CD4-positive, alpha-beta T cell treated with Interleukin-4 for 4 hours (primary cell): ENCODE measurements around the gene CRNKL1.

ENCODE experiments used
- DNase-seq: peaks from one replicate; pipeline ENCODE4 v3.0.0-alpha.2; 2020

Gene CRNKL1

GRCh38 chr20:20060234-20060998 lies 8.2 kb upstream of the CRNKL1 start:
- no peak for DNase-seq

DNA sequence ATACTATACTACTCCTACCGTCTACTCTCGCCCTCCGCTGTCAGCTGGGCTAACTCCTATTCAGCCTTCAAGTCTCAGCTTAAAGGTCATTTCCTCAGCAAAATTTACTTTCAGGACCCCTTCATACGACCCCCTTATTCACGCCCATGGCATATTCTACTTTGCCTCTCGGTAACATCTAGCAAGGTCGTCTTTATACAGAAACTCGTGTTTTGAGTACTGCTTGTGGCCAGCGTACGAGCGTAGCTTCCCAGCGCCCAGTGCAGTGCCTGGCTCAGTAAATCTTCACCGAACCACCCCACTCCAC lies 546 bp downstream of the CRNKL1 start:
- no peak for DNase-seq

GRCh38 chr20:20039752-20040387 lies 12.4 kb downstream of the CRNKL1 start:
- DNase-seq, result no peak

- DNase-seq, result no peak
These were observed 13.7 kb downstream of the CRNKL1 start for GRCh38 chr20:20038586-20038985.

- DNase-seq, result no peak
These were observed 14.3 kb downstream of the CRNKL1 start for GRCh38 chr20:20037960-20038359.

DNA sequence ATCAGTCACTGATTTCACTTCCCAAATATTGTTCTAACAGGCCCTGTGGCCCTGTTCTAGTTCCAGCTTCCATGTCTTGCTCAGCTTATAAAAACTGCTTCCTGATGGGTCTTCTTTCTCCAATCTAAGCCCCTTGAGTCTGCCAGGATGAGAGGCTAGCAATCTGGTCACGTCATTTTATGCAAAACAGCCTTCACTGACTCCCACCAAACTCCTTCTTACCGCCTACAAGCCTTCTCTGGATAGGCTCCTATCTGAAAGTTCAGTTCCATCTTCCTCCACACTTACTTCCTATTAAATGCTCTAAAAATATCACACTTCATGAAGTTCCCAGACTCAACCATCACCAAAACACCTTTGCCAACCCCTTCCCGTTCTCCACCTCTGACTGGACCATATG lies 15.5 kb downstream of the CRNKL1 start:
- DNase-seq, result no peak

DNA sequence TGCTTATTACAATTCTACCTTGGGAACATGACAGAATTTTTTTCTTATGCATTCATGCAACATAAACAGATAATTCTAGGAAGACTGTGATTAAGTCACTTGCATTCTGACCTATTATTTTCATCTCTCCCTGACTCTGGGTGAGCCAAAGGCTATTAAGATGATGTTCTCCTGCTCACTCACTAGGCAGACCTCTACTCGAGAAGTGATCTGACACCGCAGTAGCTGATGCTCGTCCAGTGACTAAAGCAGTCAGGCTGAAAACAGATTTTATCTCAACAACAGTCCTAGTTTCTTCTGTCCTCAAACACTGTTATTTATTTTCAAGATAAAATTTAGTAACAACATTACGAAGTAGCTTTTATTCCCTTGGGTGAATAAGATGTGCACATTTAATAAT lies 17.8 kb downstream of the CRNKL1 start:
- DNase-seq, result no peak

- no peak for DNase-seq
These were observed 20.5 kb downstream of the CRNKL1 start for GRCh38 chr20:20031790-20032189.

GRCh38 chr20:20027284-20027683 lies 25.0 kb downstream of the CRNKL1 start:
- no peak for DNase-seq

DNA sequence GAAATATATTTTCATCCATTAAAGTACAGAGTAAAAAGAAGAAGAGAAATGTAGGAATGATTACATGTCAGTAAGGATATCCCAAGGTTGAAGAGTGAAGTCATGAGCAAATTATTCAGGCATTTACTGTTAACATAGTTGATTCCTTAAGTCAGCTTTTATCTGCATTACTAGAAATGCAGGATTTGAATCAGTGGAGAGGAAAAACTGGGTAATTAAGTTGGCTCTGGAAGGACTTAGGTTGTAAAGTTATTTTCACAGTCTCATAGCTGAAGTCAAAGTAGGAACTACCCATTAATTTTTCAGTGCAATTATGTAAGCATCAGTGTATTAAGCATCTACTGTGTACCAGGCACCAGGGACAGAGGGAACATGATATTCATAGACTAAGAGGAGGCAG lies 27.3 kb downstream of the CRNKL1 start:
- DNase-seq, result no peak

- no peak for DNase-seq
These were observed 28.9 kb downstream of the CRNKL1 start for GRCh38 chr20:20023395-20023794.

- DNase-seq, result no peak
These were observed 29.8 kb downstream of the CRNKL1 start for GRCh38 chr20:20022498-20022897.

GRCh38 chr20:20021835-20022234 lies 30.4 kb downstream of the CRNKL1 start:
- DNase-seq, result no peak

DNA sequence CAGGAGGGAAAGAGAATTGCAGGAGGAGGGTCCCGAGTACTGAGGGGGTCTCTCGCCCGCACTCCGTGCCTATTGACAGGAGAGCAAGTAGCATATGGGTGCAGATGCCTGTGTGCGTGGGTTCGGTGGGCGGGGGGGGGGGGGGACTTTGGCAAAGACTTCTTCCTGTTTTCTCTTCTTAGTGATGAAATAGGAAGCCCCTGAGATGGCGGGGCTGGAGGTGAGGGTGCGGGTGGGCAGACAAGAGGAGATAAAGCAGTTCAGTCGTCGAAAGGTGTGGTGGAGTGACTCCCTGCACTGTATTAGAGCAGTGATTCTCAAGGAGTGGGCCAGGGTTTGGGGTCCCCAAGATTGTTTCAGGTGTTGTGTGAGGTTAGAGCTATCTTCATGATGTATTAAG lies 31.4 kb downstream of the CRNKL1 start:
- no peak for DNase-seq

DNA sequence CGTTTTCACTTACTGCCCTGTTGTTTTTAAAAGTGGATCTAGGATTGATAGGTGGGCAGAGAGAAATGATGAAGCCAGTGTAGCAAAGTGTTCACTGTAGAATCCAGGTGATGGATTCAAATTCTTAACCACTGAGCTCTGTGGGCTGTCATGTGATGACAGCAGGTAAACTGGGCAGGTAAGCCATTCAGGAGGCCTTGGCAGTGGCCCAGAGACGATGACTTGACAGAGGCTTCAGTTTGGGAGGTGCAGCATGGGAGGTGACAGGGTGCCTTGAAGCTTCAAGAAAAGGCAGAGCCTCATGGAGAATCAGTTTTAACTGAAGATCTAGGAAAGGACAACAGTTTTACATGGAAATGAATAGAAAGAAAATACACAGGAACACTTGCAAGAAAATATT lies 33.1 kb downstream of the CRNKL1 start:
- DNase-seq, result no peak

DNA sequence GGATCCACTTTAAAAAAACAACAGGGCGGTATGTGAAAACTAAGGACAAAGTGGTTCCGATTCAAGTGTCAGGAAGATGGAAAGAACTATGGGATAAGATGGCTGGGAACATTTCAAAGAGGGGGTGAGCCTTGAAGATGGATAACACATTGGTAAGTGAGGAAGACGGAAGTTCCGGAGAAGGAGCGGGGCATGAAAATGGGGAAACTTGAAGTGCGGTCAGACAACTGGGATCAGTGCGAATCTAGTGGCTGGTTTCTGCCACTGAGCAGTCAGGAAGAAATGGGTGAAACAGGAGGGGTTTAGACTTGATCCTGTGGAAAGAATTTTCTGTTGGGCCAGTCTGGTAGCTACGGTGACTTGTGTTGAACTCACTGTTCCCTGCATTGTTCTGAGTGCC lies 33.9 kb downstream of the CRNKL1 start:
- DNase-seq, result no peak

DNA sequence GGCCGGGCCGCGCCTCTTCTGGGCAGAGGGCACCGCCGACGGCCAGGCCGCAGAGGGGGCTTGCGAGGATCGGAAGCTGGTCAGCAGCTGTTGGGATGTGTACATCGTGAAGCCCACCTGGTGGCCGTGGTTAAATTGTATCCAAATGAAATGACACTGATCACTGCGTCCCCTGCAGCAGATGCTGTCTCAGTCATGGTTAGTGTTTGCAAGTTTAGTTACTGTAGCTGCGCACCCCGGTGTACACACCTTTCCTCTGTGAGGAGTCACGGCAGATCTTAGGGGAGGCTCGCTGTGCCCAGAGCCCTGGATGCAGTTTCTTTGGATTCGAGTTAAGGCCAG lies 34.5 kb downstream of the CRNKL1 start:
- DNase-seq, result no peak

DNA sequence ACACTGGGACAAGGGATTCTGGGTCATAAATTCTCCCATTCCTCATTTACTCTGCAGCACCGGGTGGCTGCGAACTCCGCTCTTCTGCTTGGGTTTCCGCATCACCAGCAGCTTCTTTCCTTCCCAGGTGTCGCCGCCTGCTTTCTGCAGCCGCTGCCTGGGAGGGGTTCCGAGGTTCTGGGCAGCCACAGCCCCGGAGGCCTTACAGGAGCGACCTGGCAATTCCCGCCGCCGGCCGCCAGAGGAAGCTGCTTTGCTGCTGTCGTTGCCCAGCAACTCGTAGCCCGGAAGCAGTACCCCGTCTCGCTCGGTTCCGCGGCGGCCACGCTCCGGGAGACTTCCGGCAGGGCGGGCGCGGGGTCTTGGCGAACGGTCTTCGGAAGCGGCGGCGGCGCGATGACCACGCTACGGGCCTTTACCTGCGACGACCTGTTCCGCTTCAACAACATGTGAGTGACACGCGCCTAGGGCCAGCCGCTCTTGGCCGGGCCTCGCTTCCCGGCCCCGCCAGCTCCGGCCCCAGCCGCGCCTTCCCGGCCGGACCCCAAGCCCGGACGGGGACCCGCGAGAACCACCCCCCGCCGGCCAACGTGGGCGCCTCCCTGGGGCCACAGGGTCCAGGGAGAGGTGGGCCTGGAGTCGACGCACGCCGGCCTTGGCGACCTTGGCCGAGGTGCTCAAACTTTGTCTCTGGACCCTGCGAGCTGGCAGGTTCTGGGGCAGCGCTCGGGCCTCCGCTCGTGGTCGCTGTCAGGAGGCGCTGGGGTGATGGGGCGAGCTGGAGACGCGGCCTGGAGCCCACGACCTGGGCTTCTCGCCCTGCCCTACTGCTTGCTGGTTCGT lies 35.0 kb downstream of the CRNKL1 start, which contains the start of gene NAA20:
TSS of gene NAA20 (plus strand) at position 362 of the 843 bp plus-strand sequence. CDS start at position 397, 35 bp downstream.
- DNase-seq, result peak; percentile 91

DNA sequence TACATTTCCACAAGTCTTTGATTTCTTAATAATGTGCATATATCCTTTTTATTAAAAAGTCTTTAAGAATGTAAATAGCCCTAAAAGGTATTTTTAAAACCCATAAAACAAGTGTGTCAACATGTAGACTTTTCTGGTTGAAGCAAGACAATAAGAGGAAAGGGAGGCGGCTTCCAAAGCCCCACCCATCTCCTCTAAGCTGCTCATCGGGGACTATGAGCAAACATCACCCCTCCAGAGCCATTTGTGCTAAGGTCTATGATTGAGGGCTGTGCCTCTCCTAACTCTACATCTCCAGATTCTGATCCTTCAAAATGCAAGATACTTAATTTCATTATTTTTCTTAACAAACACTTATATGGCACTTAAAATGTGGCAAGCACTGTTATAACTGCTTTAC lies 37.6 kb downstream of the CRNKL1 start:
- peak; percentile 14 for DNase-seq

DNA sequence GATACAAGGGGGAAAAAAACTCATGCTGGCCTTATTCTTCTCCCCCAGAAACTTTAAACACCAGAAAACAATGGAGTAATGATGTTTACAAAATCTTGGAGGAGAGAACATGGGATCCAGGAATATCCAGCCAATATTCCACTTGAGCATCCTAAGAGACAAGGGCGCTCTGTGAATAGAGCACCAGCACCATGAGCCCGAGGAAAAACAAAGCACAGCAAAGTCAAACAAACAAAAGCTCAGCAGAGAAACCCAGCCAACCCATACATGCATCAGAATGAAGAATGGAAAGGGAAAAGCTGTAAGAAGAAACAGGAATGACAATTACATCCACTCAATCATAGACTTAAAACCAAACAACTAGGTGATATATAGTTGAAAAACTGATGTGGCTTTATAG lies 39.7 kb downstream of the CRNKL1 start:
- DNase-seq, result no peak

- DNase-seq, result no peak
These were observed 41.4 kb downstream of the CRNKL1 start for GRCh38 chr20:20010639-20011500.

DNA sequence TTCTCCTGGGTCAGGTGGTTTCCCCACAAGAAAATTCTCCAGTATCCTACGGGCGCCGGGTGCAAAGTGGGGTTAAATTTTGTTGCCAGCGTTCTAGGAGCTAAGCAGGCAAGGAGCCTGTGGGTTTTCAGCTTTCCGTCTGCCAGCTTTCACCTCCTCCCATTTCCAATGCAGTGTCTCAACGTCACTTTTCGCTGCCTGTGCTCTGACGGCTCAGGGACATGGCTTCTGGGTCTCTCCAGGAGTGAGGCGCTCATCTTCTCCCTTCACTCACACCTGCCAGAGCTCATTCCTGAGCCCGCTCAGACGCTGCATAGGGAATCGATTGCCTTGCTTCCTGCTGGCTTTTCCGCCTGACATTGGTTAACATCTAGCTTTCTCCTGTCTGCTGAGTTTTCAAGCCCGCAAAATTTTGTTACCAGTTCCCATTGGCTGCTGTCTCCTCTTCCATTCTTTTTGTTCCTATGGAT lies 42.4 kb downstream of the CRNKL1 start:
- DNase-seq, result no peak

GRCh38 chr20:20005342-20005741 lies 46.9 kb downstream of the CRNKL1 start:
- DNase-seq, result no peak
